SK-N-SH (cell line): ENCODE data around the gene ACACB.

ENCODE experiments used
- CHD2 ChIP-seq: fragments of 150-350 bp; IDR thresholded peaks from 2 replicates; pipeline ENCODE4 v1.6.1; 2018; ENCODE audit warnings: low read length; ENCODE audit not compliant: partially characterized antibody
- CTCF ChIP-seq: fragments of 200-600 bp; sonication (generic); IDR thresholded peaks from 2 replicates; pipeline ENCODE4 v1.6.1; 2017; ENCODE audit warnings: antibody characterized with exemption, mild to moderate bottlenecking, moderate library complexity
- EP300 ChIP-seq, 2 experiments: IDR thresholded peaks; 2 replicates each; pipeline versions ENCODE4 v1.4.0 to v1.6.1; 2012; ENCODE audit warnings: borderline replicate concordance in 1 of 2, low read depth in 1 of 2, low read length in 1 of 2
- FOXM1 ChIP-seq: IDR thresholded peaks from 2 replicates; pipeline ENCODE4 v1.4.0; 2012; ENCODE audit warnings: low read depth, mild to moderate bottlenecking
- JUND ChIP-seq: IDR thresholded peaks from 2 replicates; pipeline ENCODE4 v1.4.0; 2012
- MXI1 ChIP-seq: IDR thresholded peaks from 2 replicates; pipeline ENCODE4 v1.6.1; 2012; ENCODE audit warnings: mild to moderate bottlenecking, low read depth, low read length, improper control_type of control experiment
- NFIC ChIP-seq: IDR thresholded peaks from 2 replicates; pipeline ENCODE4 v1.4.0; 2012; ENCODE audit warnings: borderline replicate concordance
- NRF1 ChIP-seq: IDR thresholded peaks from 2 replicates; pipeline ENCODE4 v1.6.1; 2012; ENCODE audit warnings: low read depth, mild to moderate bottlenecking, low read length
- POLR2AphosphoS5 ChIP-seq: IDR thresholded peaks from 2 replicates; pipeline ENCODE4 v1.6.1; 2012; ENCODE audit warnings: low read depth, low read length
- RAD21 ChIP-seq: IDR thresholded peaks from 2 replicates; pipeline ENCODE4 v1.6.1; 2012; ENCODE audit warnings: mild to moderate bottlenecking, low read length
- RFX5 ChIP-seq: IDR thresholded peaks from 2 replicates; pipeline ENCODE4 v1.6.1; 2012; ENCODE audit warnings: mild to moderate bottlenecking, improper control_type of control experiment, low read length
- TF ChIP-seq, protein P1 (sequence below): fragments of 150-350 bp; IDR thresholded peaks from 2 replicates; pipeline ENCODE4 v1.6.1; 2017; ENCODE audit warnings: antibody characterized with exemption, low read length, low read depth, borderline replicate concordance
- TF ChIP-seq, protein P2 (sequence below): IDR thresholded peaks from 2 replicates; pipeline ENCODE4; 2012

- TF ChIP-seq CHD2 (no peak), CTCF (no peak), EP300 (IDR thresholded peaks at IDR 0.05; ENCODE audit: borderline replicate concordance in 1 of 2, low read depth in 1 of 2, low read length in 1 of 2) (no peak), RFX5 (no peak), NFIC (no peak), FOXM1 (no peak), POLR2AphosphoS5 (no peak), RAD21 (no peak), NRF1 (no peak), MXI1 (no peak), JUND (no peak)
- TF ChIP-seq, protein P1, sequence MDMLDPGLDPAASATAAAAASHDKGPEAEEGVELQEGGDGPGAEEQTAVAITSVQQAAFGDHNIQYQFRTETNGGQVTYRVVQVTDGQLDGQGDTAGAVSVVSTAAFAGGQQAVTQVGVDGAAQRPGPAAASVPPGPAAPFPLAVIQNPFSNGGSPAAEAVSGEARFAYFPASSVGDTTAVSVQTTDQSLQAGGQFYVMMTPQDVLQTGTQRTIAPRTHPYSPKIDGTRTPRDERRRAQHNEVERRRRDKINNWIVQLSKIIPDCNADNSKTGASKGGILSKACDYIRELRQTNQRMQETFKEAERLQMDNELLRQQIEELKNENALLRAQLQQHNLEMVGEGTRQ, result no peak
- TF ChIP-seq, protein P2, sequence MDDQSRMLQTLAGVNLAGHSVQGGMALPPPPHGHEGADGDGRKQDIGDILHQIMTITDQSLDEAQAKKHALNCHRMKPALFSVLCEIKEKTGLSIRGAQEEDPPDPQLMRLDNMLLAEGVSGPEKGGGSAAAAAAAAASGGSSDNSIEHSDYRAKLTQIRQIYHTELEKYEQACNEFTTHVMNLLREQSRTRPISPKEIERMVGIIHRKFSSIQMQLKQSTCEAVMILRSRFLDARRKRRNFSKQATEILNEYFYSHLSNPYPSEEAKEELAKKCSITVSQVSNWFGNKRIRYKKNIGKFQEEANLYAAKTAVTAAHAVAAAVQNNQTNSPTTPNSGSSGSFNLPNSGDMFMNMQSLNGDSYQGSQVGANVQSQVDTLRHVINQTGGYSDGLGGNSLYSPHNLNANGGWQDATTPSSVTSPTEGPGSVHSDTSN, result no peak
Measured at GRCh38 chr12:109105176-109105575, 11.2 kb upstream of the ACACB start.
